Measurements from ENCODE around the gene SLC25A22.
A peak's percentile ranks its signal among the peaks of the same experiment; 100 is the strongest.

Gene SLC25A22

DNA sequence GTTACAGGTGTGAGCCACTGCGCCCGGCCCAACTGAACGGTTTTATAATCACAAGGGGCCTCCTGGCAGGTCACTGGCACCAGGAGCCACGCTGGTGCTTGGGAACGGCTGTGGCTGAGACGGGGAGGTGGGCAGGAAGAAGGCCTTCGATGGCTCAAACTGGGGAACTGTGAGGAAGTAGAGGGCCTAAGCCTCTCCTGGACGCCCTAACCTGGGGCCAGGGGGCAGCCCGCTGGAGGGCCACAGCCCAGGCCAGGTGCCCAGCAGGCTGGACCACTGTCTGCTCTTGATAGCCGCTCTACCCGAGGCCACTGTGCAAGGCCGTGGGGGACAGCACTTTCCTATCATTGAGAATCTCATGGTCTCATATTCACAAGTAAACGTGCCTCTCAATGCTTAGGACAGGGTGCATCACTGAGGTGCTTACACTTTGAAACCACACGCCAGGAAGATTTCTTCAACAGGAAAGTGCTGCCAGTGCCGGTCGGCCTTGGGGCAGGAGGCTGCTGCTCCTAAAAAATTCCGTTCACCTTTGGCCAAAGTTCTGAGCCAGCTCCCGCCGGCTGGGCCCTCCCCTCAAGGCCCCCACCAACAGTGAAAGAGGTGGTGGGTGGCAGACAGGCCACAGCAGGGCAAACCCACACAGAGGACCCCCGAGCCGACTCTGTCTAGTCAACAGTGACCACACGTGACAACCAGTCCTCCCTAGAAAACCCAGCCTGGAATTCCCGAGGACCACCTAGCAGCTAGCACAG lies 28.0 kb downstream of the SLC25A22 start:
- DNase-seq: no peak

DNA sequence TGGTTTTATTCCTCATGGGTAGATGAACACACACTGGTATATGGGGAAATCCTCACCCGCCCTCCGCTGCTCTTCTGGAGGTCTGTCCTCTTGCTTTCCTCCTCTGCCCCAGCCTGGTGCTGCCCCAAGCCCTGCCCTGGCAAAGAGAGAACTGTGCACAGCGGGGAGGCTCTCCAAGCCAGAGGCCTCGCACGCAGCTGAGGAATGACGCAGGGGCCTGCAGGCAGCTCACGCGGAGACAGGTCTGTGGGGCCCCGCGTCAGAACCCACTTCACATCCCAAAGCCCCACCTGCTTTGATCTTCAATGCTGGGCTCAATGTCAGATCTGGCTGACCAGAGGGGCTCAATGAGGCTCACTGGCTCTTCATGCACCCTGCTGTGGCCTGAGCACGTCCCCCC lies 30.8 kb downstream of the SLC25A22 start:
- no peak for DNase-seq

DNA sequence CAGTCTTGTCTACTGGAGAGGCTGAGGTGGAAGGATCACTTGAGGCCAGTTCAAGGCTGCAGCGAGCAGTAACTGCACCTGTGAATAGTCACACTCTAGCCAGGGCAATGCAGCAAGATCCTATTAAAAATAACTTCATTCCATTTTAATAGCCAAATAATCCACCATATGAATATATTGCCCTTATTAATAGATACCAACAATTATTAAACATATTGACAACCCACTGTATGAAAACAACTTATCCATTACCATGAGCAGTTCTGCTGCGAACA lies 31.2 kb downstream of the SLC25A22 start:
- DNase-seq: no peak

DNA sequence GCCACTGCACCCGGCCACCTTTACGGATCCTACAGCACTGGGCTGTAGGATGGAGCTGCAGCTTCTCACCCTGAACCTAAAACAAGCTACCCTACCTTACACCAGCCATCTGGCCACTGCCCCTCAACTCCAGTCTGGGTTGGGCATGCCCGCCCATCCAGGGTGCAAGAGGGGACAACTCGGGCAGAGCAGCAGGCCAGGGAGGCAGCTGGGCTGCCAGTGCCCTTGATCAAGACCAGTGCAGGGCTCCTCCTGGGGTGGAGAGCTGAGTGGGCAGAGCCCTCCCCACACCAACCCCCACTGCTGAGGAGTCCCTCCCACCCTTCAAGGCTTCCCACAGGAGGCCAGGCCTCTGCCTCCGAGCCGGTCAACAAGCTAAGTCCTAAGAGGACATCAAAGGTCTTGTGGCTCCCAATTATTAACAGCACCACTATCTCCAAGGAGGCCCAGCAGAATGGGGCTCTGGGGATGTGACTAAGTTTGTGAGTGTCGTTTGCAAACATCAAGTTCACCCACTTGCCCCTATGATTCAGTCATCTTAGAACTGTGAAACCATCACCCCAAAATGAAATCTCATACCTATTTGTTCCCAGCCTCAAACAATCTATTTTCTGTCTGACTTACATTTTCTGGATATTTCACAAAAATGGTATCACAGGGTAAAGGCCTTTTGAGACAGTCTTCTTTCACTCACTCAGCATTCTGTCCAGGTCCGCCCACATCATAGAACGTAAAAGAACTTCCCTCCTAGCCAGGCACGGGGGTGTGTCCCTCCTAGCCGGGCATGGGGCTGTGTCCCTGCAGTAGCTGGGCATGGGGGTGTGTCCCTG lies 31.8 kb downstream of the SLC25A22 start:
- DNase-seq: no peak

DNA sequence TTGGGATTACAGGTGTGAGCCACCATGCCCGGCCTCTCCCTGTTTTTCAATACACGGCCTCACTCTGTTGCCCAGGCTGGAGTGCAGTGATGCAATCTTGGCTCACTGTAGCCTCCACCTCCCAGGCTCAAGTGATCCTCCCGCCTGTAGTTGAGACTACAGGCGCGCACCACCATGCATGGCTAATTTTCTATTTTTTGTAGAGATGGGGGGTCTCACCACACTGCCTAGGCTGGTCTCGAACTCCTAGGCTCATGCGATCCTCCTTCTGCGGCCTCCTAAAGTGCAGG lies 32.3 kb downstream of the SLC25A22 start:
- no peak for DNase-seq

DNA sequence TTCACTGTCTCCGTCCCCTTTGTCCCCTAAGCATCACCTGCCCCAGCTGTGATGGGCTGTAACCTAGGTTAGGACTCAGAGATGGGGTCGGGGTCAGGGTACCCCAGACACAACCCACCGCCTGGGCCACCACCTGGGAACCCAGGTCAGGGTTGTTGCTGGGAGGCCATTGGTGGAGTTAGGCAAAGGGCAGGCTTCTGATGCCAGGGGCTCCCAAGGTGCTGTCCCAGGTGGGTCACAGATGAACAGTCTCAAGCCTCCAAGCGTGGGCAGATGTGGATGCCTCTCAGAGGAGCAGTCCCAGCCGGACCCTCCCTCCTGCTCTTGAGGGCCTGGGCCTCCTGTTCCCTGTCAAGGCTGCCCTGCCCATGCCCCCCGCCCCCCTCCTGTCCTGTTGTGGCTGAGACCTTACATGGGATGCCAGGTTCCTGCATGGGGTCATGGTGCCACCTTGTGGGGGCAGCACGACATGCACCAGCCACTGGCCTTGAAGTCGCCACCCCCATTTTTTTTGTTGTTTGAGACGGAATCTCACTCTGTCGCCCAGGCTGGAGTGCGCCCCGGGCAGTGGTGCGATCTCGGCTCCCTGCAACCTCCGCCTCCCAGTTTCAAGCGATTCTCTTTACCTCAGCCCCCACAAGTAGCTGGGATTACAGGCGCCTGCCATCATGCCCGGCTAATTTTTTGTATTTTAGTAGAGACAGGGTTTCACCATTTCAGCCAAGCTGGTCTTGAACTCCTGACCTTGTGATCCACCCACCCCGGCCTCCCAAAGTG lies 32.9 kb downstream of the SLC25A22 start:
- peak; percentile 85 for DNase-seq

DNA sequence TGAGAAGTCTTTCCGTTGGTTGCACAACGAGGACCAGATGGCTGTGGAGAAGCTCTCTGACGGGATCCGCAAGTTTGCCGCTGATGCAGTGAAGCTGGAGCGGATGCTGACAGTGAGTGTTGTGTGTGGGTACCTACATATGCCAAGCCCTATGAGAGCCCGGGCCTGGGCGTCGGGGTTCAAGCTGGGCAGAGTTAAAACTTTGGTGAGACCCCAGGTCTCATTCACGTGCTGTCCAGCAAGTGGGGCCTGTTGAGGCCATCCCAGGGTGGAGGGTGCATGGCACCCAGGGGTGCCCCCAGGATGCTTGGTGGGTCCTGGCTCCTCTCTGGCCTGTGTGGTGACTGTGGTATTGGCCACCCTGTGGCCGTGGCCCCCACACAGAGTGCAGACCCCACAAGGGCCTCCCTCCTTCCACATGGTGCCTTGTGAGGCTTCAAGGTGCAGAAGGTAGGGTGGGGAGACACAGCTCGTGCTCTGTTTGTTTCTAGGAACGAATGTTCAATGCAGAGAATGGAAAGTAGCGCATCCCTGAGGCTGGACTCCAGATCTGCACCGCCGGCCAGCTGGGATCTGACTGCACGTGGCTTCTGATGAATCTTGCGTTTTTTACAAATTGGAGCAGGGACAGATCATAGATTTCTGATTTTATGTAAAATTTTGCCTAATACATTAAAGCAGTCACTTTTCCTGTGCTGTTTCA lies 33.6 kb downstream of the SLC25A22 start:
- no peak for DNase-seq

DNA sequence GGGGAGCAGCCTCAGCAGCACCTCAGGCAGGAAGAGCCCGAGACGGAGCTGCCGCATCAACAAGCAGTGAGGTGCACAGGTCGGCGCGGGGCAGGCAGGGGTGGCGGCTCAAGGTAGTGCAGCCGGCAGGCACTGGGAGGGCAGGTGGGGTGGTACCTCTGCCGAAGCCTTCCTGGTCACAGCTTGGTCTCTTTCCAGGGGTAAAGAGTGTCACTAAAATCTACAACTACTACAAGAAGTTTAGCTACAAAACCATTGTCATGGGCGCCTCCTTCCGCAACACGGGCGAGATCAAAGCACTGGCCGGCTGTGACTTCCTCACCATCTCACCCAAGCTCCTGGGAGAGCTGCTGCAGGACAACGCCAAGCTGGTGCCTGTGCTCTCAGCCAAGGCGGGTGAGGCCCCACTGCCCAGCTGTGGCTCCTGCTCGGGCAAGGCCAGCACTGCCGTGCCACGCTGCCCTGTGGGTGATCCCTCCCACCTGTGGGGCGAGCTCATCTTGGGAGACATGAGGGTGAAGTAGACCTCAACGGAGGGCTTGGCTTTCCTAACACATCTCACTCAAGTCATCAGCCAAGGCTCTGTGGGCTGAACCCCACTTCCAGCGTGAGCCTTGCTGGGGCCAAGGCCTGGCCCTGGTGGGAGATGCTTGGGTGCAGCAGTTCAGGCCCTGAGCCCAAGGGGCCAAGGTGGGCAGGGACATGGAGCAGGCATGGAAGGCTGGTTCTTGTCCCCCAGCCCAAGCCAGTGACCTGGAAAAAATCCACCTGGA lies 34.3 kb downstream of the SLC25A22 start:
- DNase-seq: no peak

DNA sequence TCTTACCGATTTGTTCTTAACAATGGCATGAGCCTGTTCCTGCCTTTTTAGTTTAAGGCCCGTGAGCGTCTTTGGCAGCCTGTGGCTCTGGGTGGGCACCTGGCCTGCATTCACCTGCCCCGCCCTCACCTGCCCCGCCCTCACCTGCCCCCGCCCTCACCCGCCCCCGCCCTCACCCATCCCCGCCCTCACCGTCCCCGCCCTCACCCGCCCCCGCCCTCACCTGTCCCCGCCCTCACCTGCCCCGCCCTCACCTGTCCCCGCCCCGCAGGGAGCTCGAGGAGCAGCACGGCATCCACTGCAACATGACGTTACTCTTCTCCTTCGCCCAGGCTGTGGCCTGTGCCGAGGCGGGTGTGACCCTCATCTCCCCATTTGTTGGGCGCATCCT lies 35.0 kb downstream of the SLC25A22 start:
- DNase-seq: no peak

DNA sequence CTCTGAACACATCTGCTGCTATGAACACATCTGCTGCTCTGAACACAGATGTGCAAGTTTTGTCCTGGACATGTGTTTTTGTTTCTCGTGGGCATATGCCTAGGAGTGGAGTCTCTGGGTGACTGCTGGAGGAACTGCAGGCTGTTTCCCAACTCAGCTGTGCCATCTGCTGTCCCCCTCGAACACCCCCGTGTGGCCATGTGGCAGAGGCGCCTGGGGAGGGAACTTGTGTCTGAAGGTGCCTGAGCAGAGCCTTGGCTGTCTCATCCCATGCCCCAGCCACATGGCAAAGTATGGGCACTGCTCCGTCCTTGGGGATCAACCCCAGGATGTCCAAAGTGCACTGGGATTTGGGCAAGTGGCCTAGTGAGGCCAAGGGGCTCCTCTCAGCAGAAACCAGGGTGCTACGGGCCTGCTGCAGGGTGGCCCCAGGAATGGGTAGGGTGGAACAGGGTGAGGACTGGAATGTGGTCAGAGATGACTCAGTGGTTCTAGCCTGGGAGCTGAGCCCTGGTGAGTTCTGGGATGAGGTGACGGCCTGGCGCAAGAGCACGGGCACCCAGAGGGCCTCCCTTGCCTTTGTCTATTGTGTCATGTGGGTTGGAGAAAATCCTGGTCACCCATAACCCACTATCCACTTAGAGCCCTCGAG lies 35.5 kb downstream of the SLC25A22 start:
- no peak for DNase-seq

DNA sequence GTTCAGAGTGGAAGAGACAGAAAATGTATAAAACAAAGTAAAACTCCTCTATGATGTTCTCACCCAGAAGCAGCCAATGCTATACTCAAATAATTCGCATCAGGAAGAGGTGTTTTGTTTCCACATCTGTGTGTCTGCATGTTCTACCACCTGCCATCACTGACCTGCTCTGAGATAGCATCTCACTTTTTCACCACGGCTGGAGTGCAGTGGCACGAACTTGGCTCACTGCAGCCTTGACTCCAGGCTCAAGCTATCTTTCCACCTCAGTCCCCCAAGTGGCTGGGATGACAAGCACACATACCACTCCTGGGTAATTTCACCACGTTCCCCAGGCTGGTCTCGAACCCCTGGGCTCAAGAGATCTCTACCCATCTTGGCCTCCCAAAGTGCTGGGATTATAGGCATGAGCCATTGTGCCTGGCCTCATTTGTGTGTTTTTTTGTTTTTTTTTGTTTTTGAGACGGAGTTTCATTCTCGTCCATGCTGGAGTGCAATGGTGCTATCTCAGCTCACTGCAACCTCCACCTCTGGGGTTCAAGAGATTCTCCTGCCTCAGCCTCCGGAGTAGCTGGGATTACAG lies 36.5 kb downstream of the SLC25A22 start:
- no peak for DNase-seq

DNA sequence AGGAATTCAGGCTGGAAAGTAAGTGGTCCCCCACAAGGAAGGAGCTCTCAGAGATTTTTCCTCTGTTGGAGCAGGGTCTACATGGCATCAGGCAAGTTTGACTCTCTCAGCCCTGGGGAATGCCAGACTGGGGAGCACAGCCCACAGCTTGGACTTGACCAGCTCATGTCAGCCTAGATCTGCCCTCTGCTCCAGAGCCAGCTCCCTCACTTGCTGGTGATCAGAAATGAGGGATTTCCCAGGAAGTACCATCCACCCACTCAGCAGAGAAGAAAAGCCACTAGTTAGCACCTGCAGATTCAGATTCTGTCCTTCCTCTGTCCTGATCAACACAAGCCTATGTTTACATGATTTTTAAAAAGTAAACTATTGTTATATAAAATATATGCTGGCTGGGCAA lies 37.8 kb downstream of the SLC25A22 start:
- DNase-seq: no peak

DNA sequence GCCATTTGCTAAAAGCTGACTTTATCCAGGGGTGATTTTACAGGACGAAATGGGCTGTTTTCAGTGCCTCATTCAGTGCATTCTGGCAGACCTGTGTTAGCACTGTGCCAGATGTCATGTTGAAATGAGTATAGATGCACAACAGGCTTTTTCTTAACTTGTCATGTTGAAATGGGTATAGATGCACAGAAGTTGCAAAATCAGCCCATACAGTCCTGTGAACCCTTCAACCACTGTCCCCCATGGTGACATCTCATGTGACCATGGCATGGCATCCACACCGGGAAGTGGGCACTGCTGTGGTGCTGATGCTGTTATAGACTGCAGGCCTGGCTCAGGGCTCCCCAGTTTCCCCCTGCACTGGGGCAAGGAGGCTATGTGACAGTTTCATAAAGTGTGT lies 48.4 kb downstream of the SLC25A22 start:
- no peak for DNase-seq

DNA sequence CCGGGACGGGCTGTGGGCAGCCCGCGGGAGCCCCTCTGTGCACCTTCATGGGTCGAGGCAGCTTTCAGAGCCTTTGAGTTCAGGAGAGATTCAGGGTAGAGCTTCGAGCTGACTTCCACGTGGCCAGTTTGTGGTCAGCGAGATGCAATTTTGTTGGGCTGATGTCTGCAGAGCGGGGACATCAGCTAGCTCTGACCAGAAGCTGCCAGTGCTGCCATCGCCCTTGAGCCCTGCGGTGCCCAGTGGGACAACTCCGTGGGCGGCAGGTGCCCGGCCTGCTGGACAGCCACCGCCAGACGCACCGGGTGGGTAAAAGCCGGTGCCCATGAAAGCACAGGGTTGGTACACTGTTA lies 50.1 kb downstream of the SLC25A22 start:
- no peak for DNase-seq

DNA sequence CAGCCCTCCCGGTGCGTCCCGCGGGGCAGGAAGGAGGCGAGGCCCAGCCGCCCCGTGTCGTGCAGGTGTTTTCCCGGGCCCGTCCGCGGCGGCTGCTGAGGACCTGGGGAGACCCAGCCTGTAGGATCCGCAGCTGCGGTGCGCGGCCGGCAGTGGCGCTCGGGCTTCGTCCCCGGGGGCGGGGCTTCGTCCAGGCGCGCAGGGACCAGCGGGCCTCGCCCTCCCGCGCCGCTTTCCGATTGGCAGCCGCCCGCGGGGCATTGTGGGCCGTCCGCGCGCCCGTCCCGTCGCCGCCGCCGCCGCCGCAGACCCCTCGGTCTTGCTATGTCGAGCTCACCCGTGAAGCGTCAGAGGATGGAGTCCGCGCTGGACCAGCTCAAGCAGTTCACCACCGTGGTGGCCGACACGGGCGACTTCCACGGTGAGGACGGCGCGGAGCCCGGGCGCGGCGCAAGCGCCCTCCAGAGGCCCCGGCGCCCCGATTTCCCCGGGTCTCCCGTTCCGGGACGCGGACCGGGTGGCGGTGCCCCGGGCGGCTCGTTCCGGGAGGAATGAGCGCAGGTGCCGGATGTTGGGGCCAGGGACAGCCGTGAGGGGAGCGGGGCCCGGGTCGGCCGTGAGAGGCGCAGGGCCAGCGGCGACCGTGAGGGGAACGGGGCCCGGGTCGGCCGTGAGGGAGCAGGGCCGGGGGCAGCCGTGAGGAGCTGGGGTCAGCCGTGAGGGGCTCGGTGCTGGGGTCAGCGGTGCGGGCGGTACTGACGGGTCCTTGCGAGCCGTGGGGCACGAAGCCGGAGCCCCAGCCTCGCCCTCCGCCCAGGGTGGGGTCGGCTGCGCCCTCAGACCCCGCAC lies 50.7 kb downstream of the SLC25A22 start, which contains the start of gene TALDO1:
Gene TALDO1, plus strand, starts transcription at position 307 of the 849 bp plus-strand sequence. Its CDS starts 18 bp downstream, at position 325.
- peak; percentile 95 for DNase-seq

DNA sequence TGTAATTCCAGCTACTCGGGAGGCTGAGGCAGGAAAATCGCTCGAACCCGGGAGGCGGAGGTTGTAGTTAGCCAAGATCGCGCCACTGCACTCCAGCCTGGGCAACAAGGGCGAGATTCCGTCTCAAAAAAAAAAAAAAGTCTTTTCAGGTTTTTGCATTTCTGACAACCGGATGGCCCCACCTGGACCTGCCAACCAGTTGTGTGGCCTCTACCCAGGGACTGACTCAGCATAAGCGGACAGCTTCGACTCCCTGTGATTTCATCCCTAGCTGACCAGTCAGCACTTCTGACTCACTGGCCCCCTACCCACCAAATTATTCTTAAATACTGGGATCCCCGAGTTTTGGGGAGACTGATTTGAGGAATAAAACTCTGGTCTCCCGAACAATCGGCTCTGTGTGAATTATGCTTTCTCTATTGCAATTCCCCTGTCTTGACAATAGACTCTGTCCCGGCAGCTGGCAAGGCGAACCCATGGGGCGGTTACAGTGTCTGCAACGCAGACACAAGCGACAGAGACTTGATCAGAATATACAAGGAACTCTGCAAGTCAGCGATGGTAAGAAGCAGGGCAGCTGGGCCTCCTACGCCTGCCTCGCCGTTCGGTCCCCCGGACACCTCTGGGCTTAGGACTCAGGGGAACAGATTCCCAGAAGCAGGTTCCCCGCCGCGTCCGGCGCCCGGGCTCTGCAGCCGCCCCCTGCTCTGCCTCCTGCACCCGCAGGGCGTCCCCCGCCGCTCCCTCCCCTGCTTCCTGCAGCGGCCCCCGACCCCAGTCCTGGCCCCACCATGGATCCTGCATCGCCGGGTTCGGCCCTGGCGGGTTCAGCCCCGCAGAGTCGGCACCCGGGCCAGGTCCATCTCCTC lies 51.6 kb downstream of the SLC25A22 start:
- DNase-seq: no peak

DNA sequence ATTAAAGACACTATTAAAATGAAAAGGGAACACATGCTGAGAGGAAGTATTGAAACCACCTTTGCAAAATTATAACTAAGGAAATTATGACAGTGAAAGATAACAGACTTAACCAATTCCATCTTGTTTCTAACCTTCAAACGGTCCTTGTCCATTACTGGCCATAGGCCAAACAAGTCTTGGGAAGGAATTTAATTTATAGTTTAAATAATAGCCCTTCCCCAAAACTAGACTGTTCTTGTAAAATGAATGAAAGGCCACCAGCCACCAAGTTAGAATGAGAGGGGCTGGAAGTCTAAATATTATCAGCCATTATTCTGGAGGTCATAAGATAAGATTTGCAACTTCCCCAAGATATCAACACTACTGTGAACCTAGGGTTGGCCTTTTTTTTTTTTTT lies 52.7 kb downstream of the SLC25A22 start:
- DNase-seq: no peak

DNA sequence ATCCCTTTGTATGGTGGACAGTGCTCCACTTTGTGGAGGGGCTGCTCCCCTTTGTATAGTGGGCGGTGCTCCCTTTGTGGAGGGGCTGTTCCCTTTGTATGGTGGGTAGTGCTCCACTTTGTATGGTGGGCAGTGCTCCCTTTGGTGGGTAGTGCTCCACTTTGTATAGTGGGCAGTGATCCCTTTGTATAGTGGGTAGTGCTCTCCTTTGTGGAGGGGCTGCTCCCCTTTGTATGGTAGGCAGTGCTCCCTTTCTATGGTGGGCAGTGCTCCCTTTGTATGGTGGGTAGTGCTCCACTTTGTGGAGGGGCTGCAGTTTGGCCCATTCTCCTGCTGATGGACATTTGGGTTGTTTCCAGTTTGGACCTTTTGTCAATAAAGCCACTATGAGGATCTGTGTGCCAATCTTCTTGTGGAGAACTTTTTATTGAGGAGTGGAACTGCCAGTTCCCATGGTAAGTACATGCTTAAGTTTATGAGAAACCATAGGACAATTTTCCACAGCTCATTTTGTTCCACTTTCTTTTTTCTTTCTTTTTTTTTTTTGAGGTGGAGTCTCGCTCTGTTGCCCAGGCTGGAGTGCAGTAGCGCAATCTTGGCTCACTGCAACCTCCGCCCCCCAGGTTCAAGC lies 55.4 kb downstream of the SLC25A22 start:
- DNase-seq: no peak

DNA sequence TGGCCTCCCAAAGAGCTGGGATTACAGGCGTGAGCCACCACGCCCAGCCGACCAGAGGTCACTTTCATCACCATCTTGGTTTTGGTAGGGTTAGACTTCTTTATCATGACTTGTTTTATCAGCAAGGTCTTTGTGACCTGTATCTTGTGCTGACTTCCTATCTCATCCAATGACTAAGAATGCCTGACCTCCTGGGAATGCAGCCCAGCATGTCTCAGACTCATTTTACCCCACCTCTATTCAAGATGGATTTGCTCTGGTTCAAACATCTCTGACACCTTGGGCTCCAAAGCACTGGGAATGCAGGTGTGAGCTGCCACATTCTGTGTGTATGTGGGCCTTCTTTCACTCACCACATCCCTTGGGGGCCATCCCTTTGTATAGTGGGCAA lies 55.9 kb downstream of the SLC25A22 start:
- DNase-seq: no peak
